NCI-H1105 treated with DMSO at 0.1 percent for 48 hours (cell line): ENCODE results near the gene BEGAIN.

ENCODE experiments used
- DNase-seq: peaks from one replicate; lab custom pipeline; 2025; lab: John Stamatoyannopoulos, UW

Gene BEGAIN

GRCh38 chr14:100535287-100536120 lies 51.7 kb downstream of the BEGAIN start:
- no peak for DNase-seq

- DNase-seq, result no peak
Observed at GRCh38 chr14:100534528-100535286, 52.5 kb downstream of the BEGAIN start.

- no peak for DNase-seq
Observed at GRCh38 chr14:100533656-100534485, 53.3 kb downstream of the BEGAIN start.

- no peak for DNase-seq
Observed at GRCh38 chr14:100532906-100533655, 54.1 kb downstream of the BEGAIN start.

- no peak for DNase-seq
Observed at GRCh38 chr14:100532154-100532861, 54.9 kb downstream of the BEGAIN start.

- no peak for DNase-seq
Observed at GRCh38 chr14:100531152-100532121, 55.8 kb downstream of the BEGAIN start.

- DNase-seq, result no peak
Observed at GRCh38 chr14:100530270-100531072, 56.7 kb downstream of the BEGAIN start.

- no peak for DNase-seq
Observed at GRCh38 chr14:100529561-100530031, 57.6 kb downstream of the BEGAIN start.

GRCh38 chr14:100528962-100529560 lies 58.2 kb downstream of the BEGAIN start:
- DNase-seq, result no peak

- no peak for DNase-seq
Observed at GRCh38 chr14:100526632-100527031, 60.6 kb downstream of the BEGAIN start.

GRCh38 chr14:100526057-100526456 lies 61.2 kb downstream of the BEGAIN start:
- DNase-seq, result no peak

GRCh38 chr14:100525615-100526014 lies 61.6 kb downstream of the BEGAIN start:
- DNase-seq, result no peak

- no peak for DNase-seq
Observed at GRCh38 chr14:100524933-100525243, 62.3 kb downstream of the BEGAIN start.

GRCh38 chr14:100524233-100524932 lies 62.8 kb downstream of the BEGAIN start:
- no peak for DNase-seq

GRCh38 chr14:100523843-100524169 lies 63.4 kb downstream of the BEGAIN start:
- peak; percentile 46 for DNase-seq

- no peak for DNase-seq
Observed at GRCh38 chr14:100523131-100523842, 63.9 kb downstream of the BEGAIN start.

GRCh38 chr14:100522616-100523099 lies 64.6 kb downstream of the BEGAIN start:
- peak; percentile 27 for DNase-seq
